Bone marrow (tissue), 2 donors: Measurements from ENCODE around the gene DSC3.
"Not testable (repeated sequence)": the region's sequence is repeated elsewhere in the genome, so short reads cannot be mapped to it uniquely, and the experiment has no call there.

Experiments
- DNase-seq, 2 donors: peaks; one replicate each; lab custom pipeline; 2025; lab: John Stamatoyannopoulos, UW

DSC3 gene

DNA sequence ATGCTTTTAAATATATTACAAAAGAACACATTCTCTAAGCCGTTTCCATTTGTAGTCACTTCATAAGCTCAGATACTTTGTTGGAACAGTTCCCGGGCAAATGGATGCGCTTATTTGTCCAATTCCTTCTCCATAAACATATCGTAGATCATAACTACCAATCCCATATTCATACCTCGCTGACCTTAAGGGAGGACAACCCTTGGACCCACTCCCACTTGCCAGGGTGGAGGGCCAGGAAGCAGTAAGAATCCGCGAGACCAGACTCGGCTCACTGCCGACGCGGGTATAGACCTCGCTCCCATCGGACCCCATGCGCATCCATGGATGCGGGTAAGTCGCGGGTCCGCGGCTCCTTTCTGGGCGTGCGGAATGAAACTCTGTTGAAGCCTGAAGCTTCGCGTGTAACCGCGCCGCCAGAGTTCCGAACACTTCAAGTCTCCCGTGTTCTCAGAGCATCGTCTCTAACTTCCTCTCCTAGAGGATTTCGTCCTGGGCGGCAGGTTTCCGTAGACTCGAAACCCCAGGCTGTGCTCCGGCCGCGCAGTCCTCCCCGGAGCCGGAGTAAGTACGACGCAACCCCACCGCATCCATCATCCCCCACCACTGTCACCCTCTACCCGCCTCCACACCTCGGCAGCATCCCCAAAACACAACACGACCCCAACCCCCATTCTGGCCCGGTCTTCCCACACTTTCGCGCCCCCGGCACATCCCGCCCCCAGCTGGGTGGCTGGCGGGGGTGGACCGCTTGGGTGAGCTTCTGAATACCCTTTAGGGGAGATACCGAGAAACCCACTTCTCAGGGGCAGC is 1.1 kb downstream of the DSC3 start:
- no peak for DNase-seq

DNA sequence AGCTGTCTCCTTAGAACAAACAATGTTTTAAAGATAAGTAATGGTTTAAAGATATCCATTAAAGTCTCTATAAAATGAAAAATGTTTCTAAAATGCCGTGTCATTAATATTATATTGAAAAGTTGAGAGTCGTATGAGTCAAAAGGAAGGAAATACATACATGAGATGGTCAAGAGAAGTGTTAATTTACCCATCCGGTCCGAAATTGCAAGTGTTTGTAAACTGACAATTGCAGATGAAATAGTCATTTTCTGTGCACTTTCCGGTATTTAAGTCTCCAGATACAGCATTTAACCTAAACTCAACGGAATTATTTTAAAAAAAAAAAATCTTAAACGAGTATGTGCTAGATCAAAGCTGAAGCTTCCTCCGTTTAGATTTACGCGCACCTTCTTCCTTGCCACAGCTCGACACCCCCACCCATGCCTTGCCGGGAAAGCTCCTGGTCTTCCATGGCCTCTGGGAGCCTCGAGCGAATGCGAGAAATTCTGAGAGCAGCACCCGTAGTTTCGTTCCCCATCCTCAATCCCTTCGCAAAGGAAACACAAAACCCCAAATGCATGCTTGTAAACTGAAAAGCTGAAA is 1.8 kb downstream of the DSC3 start:
- DNase-seq, result no peak

DNA sequence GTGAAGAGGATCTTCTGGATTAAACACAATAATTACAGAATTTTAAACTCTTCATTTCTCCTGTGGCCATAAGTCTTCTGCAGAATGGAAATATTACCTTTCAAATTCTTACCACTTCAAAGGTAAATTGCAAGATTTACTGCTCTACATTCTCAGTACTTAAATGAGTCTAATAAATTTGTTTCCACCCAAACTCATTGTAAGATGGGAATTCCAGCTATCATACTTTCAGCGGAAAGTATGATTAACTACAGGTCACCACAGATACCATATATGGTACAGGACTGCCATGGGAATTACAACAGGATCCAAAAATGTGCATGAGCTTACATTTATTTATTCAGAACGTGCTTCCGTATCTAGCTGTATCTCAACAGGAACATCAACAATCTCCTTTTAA is 3.1 kb downstream of the DSC3 start:
- DNase-seq, result no peak

DNA sequence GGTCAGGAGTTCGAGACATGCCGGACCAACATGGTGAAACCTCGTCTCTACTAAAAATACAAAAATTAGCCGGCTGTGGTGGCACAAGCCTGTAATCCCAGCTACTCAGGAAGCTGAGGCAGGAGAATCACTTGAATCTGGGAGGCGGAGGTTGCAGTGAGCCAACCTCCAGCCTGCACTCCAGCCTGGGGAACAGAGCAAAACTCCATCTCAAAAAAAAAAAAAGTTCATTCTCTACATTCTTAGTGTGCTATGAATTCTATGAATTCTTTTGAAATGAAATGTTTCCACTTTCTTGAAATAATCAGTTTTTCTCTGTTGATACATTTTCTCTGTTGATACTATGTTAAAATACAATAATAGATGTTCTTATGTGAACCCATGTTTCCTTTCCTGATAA is 4.9 kb downstream of the DSC3 start:
- not testable (repeated sequence) for DNase-seq

DNA sequence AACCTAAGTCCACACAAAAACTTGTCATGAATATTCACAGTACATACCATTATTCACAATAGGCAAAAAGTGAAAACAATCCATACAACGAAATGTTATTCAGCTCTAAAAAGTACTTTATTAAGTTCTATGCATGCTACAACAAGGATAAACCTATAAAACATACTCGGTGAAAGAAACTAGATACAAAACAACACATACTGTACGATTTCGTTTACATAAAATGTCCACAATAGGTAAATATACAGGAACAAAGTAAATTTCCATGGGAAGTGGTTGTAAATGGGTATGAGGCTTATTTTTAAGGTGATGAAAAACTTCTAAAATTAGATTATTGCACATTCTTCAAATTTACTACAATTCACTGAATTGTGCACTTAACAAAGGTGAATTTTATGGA is 8.0 kb downstream of the DSC3 start:
- DNase-seq, result no peak

DNA sequence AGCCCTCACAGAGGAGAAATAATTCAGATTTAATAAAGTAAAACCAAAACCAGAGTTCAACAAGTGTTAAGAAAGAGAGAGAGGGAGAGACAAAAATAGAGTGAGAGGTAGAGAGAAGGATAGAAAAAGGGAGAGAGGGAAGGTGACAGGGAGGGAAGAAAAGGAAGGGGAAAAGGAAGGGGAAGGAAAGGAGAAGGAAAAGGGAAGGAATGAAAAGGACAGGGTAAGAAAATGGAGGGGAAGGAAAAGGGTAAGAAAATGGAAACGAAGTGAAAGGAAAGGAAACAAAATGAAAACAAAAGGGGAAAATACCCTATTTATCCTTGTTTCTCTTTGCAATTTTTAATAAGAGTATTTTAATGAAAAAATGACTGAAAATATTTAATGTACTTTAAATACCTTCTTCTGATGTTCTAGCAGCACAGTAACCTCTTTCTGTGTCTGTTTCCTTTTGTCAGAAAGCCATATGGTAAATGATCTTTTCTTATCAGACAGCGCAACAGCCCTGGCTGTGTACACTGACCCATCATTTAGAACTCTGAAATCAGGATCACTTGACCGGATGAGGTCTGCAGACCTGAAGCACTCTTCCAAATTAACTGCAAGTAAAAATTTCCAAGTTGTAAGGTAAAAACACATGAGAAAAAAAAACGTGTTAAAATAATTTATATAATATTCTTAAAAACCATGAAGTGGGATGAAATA is 11.8 kb downstream of the DSC3 start:
- DNase-seq, result no peak

DNA sequence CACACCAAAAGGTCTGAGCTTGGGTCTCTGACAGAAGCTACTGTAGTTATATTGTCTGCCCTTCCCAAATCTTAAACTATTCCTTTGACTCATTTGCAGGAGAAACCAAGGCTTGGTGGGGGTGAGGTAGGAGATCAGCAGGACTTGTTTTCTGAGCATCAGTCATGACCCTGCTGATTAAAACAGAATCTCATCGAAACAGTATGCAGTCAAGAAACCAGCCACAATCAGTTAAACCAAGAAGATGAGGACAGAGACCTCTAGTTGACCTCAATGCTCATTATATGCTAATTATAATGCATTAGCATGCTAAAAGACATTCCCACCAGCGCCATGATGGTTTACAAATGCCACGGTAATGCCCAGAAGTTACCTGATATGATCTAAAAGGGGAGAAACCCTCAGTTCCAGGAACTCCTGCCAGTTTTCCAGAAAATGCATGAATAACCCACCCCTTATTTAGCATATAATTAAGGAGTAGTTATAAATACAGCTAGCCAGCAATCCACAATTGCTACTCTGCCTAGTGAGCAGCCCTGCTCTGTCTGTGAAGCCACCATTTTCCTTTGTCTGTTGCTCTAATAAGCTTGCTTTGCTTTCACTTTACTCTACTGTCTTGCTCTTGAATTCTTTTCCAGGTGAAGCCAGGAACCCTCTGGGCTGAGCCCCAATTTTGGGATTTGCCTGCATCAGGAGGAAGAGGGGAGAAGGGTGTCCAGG is 26.7 kb downstream of the DSC3 start:
- DNase-seq, result no peak

DNA sequence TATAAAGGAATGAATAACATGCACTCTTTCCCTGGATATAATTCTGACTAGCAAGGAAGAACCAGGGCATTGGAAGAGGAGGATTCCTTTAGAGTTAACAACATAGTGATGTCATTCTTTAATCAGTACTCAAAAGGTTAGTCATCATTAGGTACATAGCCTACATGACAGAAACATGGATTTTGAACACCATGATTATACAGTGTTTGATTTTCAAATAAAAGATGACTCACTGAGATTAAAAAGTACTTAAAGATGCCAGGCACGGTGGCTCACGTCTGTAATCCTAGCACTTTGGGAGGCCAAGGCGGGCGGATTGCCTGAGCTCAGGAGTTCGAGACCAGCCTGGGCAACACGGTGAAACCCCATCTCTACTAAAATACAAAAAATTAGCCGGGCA is 31.1 kb downstream of the DSC3 start:
- DNase-seq, result not testable (repeated sequence)

DNA sequence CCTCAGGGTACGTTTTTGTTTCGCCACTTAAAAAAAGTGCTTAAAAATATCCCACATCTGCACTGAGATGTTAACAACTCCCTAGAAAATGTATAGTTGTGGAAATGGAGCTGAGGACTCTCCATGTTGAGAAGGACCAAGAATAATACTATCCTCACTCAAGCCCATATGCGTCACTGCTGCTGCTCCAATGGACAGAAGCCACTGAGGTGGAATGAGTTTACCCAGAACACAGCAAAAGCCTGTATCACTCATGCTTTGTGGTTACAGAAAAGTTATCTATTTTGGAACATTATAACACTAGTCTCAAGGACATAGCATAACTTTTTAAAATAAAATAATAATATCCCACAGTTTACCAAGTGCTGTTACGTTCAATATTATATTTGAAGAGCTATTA is 31.9 kb downstream of the DSC3 start:
- DNase-seq, result no peak

DNA sequence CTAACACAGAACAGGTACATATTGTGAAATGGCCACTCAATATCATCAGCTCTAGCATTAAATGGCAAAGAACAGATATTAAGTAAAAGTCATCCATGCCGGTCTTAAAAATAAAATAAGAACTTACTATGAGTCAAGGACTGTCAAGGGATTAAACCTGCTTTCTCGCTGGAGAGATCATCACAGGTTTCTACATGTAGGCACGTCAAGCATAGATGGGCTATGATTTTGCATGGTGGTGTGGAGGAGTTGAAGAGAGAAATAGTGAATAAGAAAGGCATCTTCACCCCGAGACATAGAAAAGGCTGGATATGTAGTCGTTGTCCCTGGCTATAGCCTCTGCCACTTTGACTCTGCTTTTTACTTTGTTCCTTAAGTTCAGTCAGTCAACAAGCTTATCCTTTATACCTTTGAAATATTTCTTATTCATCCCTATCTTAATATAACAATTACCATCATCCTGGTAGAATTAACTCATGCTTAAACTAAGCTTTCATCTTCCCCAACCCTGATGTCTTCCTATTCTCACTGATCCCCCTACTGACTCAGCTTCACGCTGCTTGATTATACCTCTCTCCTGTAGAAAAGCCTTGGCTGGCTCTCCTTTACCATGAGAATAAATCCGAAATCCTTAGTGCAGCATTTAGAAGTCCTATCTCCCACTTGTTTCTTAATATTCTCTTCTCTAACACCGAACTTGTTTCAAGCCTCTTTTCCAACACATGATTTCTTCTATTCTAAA is 42.5 kb downstream of the DSC3 start:
- DNase-seq, result no peak

DNA sequence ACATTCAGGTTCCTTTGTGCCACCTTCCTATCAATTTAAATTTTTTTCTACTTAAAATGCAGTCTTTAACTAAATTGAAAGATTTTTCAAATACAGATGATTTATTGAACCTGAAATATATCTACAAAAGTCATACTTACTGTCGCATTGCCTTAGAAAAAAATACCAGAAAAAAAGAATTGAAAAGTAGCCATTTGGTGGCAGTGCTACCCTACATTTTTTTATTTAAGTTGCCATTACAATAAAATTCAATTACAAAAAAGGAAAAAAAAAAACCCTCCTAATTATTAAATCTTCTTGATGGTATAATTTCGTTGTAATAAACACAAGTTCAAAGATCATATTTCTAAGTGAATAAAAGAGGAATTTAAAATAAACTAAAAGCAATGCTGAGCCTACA is 43.4 kb downstream of the DSC3 start:
- no peak for DNase-seq

DNA sequence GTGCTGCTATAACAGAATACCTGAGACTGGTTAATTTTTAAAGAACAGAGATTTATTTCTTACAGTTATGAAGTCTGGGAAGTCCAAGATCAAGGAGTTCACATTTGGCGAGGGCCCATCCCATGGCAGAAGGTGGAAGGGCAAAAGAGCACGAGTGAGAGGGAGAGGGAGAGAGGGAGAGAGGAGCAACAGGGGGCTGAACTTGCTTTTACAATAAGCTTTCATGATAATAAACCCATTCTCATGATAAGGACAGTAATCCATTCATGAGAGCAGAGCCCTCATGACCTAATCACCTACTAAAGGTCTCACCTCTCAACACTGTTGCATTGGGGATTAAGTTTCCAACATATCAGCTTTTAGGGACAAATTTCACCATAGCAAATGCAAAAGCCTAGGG is 45.3 kb downstream of the DSC3 start:
- no peak for DNase-seq

DNA sequence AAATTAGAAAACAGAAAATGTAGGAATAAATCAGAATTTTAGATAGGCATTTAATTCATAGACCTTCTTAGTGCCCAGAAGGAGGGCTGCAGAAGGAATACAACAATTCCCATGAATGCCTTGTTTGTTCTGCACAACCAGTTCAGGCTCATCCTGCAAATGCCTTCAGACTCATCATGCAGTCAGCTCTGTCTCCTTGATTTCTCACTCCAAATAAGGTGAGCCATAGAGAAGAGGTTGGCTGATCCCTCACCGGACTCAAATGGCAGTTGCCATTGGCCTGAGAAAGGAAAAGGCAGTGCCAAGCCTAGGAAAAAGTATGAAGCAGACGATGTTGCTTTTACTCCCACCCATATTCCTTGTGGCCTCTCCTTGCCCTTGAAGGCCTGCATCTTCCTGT is 50.3 kb downstream of the DSC3 start:
- DNase-seq, result no peak

DNA sequence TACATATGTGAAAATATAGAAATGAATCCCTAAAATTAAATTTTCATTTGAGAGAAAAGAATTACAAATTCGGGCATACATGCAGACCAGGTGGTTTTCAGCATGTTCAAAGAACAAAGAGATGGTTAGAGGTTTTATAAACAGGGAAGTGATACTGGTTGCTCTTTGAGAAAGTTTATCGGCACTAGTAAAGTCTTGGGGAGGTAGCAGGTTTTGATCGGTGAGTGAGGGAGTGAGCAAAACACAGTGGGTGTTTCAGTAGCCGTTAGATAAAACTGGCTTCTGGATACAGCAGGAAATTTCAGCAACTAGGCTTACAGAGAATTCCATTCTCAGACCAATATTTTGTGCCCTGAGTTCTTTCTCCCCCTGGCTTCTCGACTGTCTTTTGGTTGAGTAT is 51.1 kb downstream of the DSC3 start:
- DNase-seq, result no peak

DNA sequence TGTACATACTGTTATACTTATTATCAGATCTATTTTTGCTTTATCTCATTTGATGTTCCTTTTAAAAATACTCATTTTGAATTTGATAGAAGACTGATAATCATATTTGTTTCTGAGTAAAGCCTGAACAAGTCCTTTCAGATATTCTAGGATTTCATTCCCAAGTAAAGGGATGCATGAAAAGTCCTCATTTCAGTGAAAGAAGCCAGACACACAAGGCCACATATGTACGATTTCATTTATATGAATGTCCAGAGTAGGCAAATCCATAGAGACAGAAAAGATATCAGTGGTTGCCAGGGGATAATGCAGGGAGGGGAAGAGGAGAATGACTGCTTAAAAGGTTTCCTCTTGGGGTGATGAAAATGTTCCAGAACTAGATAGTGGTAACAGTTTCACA is 53.4 kb downstream of the DSC3 start:
- DNase-seq, result no peak

DNA sequence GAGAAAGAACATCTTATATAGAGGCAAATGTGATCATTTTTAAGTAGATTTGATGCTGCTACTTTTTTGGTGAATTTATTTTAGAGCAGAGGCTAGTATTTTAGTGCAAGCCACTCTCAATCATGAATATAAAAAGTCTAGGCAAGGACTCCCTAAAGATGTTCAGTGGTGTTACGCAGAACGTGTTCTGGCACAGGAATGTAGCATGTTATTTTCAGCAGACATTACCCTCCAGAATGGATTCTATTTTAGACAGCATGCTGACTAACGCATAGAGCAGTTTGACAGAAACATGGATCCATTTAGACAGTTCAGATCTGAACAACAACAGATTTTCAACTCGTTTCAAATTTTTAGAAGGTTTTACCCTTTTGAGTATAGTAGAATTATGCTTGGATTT is 54.1 kb downstream of the DSC3 start:
- no peak for DNase-seq

DNA sequence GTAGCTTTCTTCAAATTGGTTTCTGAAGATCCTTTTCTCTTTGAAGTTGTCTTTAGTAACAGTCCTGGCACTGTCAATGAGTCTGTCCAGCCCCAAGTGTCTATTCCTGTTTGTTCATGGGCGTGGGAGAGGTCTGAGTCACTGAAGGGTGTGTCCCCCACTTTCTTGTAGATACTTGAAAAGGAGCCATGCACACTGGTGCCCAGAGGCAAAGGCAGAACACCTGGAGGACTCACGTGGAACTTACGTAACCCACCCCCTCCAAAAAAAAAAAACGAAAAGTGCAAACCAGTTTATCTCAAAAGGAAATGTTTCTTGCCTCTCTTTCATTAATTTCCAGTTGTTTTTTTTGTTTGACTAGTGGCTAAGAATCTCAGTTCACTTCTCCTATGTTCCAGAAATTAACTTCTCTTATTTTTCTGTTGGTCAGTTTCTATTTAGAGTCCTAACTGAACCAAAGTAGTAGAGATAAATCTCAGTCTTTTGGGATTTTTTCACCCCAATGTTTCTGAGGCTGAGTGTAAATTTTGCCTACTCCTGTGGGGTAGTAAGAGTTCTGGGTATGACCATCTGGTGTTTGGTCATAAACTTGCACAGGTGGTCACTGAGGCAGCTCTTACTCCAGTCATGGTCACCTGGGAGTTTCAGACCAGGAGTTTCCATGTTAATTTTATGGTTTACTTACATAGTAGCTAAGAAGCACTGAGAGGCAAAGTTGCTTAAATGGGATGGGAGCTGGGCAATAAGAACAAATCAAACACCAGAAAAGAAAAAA is 54.9 kb downstream of the DSC3 start:
- no peak for DNase-seq

DNA sequence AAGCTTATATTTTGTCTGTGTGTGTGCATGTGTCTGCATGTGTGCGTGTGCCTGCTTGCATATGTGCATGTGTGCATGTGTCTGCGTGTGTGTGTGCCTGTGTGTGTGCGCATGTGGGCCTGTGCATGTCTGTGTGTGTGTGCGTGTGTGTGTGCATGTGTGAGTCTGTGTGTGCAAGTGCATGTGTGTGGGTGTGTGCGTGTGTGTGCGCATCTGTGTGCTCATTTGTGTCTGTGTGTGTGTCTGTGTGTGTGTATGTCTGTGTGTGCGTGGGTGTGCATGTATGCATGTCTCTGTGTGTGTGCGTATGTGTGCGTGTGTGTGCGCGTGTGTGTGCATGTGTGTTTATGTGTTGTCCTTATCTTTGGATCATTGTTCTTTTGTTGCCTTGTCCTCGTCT is 56.8 kb downstream of the DSC3 start:
- no peak for DNase-seq

DNA sequence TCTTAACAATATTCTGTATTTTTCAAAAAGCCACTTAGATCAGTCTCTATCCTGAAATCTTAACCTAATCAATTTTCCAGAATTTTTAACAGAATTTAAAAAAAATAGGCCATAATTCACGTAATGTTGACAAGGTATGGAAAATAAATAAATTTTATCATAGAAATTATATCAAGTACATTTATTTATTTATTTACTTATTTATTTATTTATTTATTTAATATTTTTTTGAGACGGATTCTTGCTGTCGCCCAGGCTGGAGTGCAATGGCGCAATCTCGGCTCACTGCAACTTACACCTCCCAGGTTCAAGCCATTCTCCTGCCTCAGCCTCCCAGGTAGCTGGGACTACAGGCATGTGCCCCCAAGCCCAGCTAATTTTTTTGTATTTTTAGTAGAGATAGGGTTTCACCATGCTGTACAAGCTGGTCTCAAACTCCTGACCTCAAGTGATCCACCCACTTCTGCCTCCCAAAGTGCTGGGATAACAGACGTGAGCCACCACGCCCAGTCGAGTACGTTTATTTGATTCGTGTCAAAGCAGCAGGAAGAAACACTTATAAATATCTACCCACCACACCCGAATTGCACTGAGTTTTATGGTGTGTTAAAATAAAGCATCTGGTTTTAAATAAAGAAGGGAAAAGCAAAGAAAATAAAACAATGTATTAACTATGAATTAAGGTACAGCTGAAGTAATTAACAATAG is 60.1 kb downstream of the DSC3 start:
- no peak for DNase-seq

DNA sequence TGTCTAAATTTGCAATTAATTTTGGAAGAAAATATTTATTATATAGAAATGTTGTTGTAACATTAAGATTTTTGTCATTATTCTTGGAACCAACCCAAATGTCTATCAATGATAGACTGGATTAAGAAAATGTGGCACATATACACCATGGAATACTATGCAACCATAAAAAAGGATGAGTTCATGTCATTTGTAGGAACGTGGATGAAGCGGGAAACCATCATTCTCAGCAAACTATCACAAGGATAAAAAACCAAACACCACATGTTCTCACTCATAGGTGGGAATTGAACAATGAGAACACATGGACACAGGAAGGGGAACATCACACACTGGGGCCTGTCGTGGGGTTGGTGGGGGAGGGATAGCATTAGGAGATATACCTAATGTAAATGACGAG is 64.5 kb downstream of the DSC3 start:
- DNase-seq, result not testable (repeated sequence)
